Daoy (cell line): ENCODE results near the gene MS4A6A. TPM values are rescaled to one million over a fixed set of nuclear protein-coding genes. Genes with fewer than 3 reads are reported as not detected.
"Not testable (repeated sequence)": the region's sequence is repeated elsewhere in the genome, so short reads cannot be mapped to it uniquely, and the experiment has no call there.

Experiments
- DNase-seq: peaks from one replicate; pipeline ENCODE4 v3.0.0-alpha.2; 2015; ENCODE audit warnings: low read depth
- total RNA-seq: library from RNA; depleted of rRNA; stranded (reverse); fragments of >200 nt; shearing (Covaris generic); gene quantifications from 2 replicates; pipeline ENCODE4 v1.2.3, GENCODE V29; 2014

The MS4A6A gene
- total RNA-seq, 1 experiment from 2014 or later: not detected

- DNase-seq: no peak
Observed at GRCh38 chr11:60184824-60185511, 2.1 kb upstream of the MS4A6A start.

- no peak for DNase-seq
Observed at GRCh38 chr11:60183591-60184205, 815 bp upstream of the MS4A6A start.

DNA sequence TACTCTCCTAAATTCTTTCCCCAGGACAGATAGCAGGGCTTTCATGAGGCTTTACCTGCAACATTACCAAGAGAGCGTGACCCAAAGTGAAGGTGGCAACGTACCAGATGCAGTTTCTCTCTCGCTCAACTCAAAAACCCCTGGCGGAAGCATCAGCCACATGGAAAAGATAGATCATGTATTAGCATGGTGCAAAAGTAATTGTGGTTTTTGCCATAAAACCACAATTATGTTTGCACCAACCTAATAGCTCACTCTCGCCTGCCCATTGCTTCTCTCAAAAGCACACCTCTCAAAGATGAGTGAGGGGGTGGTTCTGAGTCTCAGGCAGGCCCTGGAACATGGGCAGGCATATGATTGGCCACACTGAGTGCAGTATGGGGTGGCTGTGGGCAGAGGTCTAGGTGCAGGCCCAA is 7.0 kb downstream of the MS4A6A start:
- peak; percentile 7 for DNase-seq

- no peak for DNase-seq
Observed at GRCh38 chr11:60172011-60172410, 10.9 kb downstream of the MS4A6A start.

DNA sequence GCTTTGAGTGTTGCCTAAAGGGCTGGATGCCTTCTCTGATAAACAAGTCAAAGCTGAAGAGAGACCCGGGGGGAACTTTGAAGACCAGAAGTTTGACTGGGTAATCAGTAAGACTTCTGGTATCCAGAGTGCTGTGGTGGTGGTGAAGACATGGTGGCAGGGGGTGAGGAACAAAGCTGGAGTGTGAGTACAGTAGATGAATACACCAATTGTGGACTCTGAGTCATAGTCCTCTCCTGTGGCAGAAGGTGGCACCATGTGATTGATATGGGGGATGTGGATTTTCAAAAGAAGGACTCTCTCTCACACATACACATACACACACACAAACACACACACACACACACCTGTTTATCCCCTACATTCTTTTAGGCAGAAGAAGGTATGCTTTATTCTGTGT is 12.3 kb downstream of the MS4A6A start:
- no peak for DNase-seq

GRCh38 chr11:60169264-60169915 is 13.5 kb downstream of the MS4A6A start:
- peak; percentile 95 for DNase-seq

- no peak for DNase-seq
Observed at GRCh38 chr11:60168306-60168705, 14.6 kb downstream of the MS4A6A start.

DNA sequence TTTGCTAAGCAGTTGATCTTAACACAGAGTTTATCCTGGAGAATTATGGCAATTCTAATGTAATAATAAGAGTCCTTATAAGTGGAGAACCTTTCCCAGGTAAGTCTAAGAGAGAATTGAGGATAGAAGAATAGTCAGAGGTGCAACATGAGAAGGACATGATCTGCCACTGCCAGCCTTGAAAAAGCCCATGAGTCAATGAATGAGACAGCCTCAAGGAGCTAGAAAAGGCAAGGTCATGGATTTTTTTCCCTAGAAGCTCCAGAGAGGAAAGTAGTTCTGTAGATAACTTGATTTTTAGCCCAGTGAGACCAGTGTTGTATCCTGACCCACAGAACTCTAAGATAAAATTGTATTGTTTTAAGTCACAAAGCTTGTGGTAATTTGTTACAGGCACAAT is 16.9 kb downstream of the MS4A6A start:
- peak; percentile 34 for DNase-seq

DNA sequence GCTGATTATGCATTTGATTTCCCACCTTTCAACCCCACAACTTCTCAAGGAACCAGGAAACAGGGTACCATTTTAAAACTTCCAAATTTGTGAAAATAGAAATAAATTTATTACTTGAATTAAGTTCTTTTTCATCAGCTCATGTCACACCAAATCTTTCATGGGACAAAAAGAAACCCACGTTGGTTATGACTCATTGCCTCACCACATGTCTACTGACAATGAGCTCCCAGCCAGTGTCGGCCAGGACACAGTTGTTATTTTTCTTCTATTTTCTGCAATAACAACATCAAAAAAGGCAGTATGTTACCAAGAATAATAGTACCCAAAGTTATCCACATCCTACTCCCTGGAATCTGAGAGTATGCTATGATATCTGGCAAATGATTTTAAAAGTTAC is 17.3 kb downstream of the MS4A6A start:
- DNase-seq: peak; percentile 31

GRCh38 chr11:60164550-60165075 is 18.3 kb downstream of the MS4A6A start:
- DNase-seq: no peak

DNA sequence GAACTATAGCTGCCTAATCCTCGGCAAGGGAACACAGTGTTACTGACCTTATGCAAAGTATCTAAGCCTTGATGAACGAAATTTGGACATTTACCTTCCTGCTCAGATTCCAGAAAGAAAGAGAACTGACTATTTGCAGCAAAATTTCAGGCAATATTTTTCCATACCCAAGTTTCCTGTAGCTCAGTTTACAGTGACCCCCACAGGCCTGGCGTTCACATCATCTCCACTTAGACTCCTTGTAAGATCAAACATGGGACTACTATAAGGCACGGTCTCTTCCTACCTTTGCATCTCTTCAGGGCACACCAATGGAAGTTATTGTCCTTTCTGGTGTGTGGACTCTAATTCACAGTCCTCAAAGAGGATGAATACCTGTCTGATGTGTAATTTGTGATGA is 21.1 kb downstream of the MS4A6A start:
- no peak for DNase-seq

DNA sequence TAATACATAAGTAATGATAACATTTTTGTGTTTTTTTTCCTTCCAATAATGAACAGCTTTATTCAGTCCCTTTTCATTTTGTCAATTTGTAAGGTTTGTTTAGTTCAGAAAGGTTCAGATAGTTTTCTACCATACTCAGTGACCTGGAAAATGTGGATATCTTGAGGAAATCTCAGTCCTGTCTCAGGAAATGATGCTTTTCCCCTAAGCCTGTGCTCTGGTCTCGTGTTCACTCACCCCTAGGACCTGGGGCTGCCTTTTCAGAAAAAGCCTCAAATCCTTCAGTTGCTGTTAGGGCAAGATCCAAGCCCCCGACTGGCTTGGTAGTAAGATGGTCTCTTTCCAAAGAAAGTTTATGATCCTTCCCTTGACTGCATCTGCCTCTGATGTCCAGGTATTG is 21.8 kb downstream of the MS4A6A start:
- DNase-seq: no peak

GRCh38 chr11:60159868-60160267 is 23.0 kb downstream of the MS4A6A start:
- DNase-seq: no peak

GRCh38 chr11:60159284-60159683 is 23.6 kb downstream of the MS4A6A start:
- DNase-seq: no peak

DNA sequence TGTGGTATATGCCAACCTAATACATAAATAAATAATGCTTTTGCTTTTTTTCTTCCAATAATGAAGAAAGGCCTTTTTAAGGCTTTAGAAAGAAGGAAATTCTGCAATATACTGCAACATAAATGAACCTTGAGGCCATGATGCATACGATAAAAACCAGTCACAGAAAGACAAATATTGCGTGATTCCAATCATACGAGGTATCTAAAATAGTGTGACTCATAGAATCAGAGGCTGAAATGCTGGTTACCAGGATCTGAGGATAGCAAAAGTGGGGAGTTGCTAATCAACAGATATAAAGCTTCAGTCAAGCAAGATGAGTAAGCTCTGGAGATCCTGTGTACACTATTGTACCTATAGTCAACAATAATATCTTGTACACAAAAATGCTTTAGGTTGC is 24.2 kb downstream of the MS4A6A start:
- DNase-seq: no peak

DNA sequence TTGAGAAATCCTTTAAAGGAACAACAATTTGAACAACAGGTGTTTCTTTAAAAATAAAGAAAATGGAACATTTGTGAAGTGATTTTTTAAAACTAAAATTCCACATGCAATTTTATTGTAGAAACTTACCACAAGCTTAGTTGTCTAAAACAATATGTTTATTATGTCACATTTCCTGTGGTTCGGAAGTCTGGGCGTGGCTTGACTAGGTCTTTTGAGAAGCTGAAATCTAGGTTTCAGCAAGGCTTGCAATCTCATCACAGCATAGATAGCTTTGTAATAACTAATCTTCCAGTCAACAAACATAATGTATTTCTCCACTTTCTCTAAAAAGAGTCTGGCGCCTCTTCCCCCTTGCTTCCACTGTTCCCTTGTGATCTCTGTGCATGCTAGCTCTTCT is 27.0 kb downstream of the MS4A6A start:
- no peak for DNase-seq

- not testable (repeated sequence) for DNase-seq
Observed at GRCh38 chr11:60152727-60153126, 30.2 kb downstream of the MS4A6A start.

DNA sequence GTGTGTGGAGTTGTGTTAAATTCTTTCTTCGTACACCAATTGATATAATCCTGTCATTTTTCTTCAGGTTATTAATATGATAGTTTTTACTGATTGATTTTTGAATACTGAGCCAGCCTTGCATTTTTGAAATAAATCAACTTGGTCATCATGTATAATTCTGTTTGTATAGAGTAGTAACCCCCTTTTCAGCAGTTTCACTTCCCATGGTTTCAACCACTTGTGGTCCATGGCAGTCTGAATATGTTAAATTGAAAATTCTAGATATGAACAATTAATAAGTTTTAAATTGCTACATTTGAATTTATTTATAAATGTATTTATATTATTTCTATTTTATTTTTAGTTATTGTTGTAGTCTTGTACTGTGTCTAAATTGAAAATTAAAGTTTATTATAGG is 32.6 kb downstream of the MS4A6A start:
- DNase-seq: no peak

- DNase-seq: no peak
Observed at GRCh38 chr11:60145677-60146076, 37.2 kb downstream of the MS4A6A start.

DNA sequence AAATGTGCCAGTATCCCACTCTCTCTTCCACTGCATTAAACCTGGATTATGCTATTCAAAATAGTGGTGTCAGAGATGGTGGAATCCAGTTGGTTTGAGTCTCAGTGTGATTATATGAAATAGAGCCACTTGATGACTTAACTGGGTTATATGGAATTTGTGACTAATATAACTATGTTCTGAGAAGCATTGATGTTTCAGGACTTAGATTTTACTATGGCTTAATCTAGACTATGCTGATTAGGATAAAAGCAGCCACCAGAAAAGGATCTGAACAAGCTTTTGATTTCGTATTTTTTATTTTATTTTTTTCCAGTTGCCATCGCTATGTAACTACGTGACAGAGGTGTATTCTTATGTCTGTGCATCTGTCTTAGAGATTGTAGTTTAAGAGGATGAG is 39.1 kb downstream of the MS4A6A start:
- no peak for DNase-seq

DNA sequence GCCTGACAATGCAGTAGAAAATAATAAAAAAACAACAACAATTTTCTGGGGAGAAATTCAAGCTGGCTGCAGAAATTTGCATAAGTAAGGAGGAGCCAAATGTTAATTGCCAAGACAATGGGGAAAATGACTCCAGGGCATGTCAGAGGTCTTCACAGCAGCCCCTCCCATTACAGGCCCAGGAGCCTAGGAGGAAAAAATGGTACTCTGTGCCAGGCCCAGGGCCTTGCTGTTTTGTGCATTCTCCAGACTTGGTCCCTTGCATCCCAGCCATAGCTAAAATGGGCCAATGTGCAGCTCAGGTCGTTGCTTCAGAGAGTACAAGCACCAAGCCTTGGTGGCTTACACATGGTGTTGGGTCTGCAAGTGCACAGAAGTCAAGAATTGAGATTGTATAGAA is 49.0 kb downstream of the MS4A6A start:
- DNase-seq: no peak

DNA sequence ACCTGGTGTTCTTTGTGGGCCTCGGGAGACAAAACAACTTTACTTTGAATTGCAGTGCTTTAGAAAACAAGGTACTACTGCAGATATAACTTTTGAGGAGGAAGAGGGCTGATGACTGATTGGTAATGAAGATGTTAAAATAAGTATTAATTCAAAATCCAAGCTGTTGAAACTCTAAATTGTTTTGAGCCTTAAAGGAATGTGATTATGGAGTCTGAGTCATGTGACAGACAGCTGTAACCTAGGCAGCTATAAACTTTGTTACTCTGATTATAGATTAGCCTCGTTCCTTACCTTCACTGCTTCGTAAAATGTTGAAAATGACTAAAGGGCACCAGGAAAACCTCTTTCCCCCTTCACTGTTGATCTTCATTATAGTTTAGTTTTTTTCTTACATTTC is 51.0 kb downstream of the MS4A6A start:
- DNase-seq: no peak

DNA sequence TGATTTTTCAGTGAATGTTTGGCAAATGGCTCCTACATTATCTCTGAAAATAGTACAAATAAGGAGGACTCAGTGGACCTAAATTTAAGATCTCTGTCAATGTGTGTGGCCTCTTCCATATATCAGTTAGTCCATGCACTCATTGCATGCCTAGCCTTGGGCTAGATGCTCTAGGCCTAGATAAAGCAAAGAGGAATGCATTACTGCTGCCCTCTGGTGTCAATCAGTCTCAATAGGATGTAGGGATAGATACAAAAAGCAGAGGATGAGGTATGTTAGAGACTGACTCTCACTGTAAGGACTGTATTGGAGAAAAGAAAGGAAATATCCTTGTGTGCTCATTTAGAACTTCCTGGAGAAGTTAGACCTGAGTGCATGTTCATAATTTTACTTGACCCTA is 52.4 kb downstream of the MS4A6A start:
- peak; percentile 30 for DNase-seq
